CD4-positive, alpha-beta memory T cell (primary cell): Measurements from ENCODE around the gene REC114. TPM values are rescaled to one million over a fixed set of nuclear protein-coding genes. Genes with fewer than 3 reads are reported as not detected.

Experiments used
- CTCF ChIA-PET: fragments of 350-600 bp; sonication (Branson Sonifier 250); formaldehyde crosslinking; loops from one replicate; lab custom pipeline; 2021; ENCODE audit warnings: inconsistent platforms; ENCODE audit not compliant: partially characterized antibody; lab: Charles Lee
- POLR2A ChIA-PET: fragments of 350-600 bp; sonication (Branson Sonifier 250); formaldehyde crosslinking; loops from one replicate; lab custom pipeline; 2021; ENCODE audit not compliant: partially characterized antibody; lab: Charles Lee
- DNase-seq, 5 donors: peaks; one replicate each; pipeline versions ENCODE4 v3.0.0 to v3.0.0-alpha.2; 2020 to 2022; ENCODE audit warnings: mixed read lengths in 1 of 5
- H3K27ac ChIP-seq: one replicate; pipeline ENCODE4 v1.7.0; 2013; ENCODE audit warnings: low read depth, low read length
- H3K27me3 ChIP-seq: 2 replicates; pipeline ENCODE4 v1.7.0; 2013; ENCODE audit warnings: mild to moderate bottlenecking, low read length, moderate library complexity; ENCODE audit not compliant: insufficient read depth
- H3K36me3 ChIP-seq: 2 replicates; pipeline ENCODE4 v1.7.0; 2013; ENCODE audit warnings: mild to moderate bottlenecking, low read length, moderate library complexity; ENCODE audit not compliant: insufficient read depth
- H3K4me1 ChIP-seq: 2 replicates; pipeline ENCODE4 v1.7.0; 2013; ENCODE audit warnings: mild to moderate bottlenecking, low read length, moderate library complexity; ENCODE audit not compliant: insufficient read depth
- H3K4me3 ChIP-seq, 2 donors: one replicate each; pipeline ENCODE4 v1.7.0; 2013; ENCODE audit warnings: low read length in 2 of 2, mild to moderate bottlenecking in 1 of 2
- H3K9me3 ChIP-seq, 2 donors: one replicate each; pipeline ENCODE4 v1.7.0; 2013; ENCODE audit warnings: low read length in 2 of 2, control low read depth in 1 of 2; ENCODE audit not compliant: control insufficient read depth in 1 of 2
- H3K27ac Mint-ChIP-seq, 7 donors: one replicate each; pipeline ENCODE4 v1.8.0; 2020 to 2021; ENCODE audit warnings: mixed read lengths in 7 of 7, mild to moderate bottlenecking in 6 of 7, inconsistent platforms in 3 of 7, moderate library complexity in 3 of 7
- H3K27me3 Mint-ChIP-seq, 2 donors: one replicate each; pipeline ENCODE4 v1.8.0; 2020 to 2021; ENCODE audit warnings: mixed read lengths in 2 of 2
- H3K36me3 Mint-ChIP-seq, 2 donors: one replicate each; pipeline ENCODE4 v1.8.0; 2020 to 2021; ENCODE audit warnings: mixed read lengths in 2 of 2, inconsistent platforms in 1 of 2, mild to moderate bottlenecking in 1 of 2
- H3K4me1 Mint-ChIP-seq, 4 donors: one replicate each; pipeline ENCODE4 v1.8.0; 2020 to 2021; ENCODE audit warnings: mixed read lengths in 4 of 4, mild to moderate bottlenecking in 1 of 4
- H3K4me3 Mint-ChIP-seq, 8 donors: one replicate each; pipeline ENCODE4 v1.8.0; 2020 to 2021; ENCODE audit warnings: mixed read lengths in 8 of 8, mild to moderate bottlenecking in 7 of 8, moderate library complexity in 6 of 8, inconsistent platforms in 3 of 8
- H3K9me3 Mint-ChIP-seq, 8 donors: one replicate each; pipeline ENCODE4 v1.8.0; 2020 to 2021; ENCODE audit warnings: mixed read lengths in 8 of 8, mild to moderate bottlenecking in 5 of 8, inconsistent platforms in 3 of 8, moderate library complexity in 1 of 8
- intact Hi-C: fragments of 100-400 bp; cut with micrococcal nuclease; formaldehyde crosslinking; loops from one replicate; pipeline ENCODE4 v1.15.1; 2023
- polyA plus RNA-seq, 2 donors: library from polyadenylated mRNA; unstranded; fragments of 300-500 nt; fragmentation: Illumina TruSeq; gene quantifications; one replicate each; pipeline ENCODE4 v1.2.3, GENCODE V29; 2021
- total RNA-seq, 2 experiments: library from RNA; stranded (reverse); gene quantifications; one replicate each; pipeline ENCODE4 v1.2.3, GENCODE V29; 2021

Gene REC114
- total and polyA plus RNA-seq, 4 experiments from 2014 or later, result not detected

DNA sequence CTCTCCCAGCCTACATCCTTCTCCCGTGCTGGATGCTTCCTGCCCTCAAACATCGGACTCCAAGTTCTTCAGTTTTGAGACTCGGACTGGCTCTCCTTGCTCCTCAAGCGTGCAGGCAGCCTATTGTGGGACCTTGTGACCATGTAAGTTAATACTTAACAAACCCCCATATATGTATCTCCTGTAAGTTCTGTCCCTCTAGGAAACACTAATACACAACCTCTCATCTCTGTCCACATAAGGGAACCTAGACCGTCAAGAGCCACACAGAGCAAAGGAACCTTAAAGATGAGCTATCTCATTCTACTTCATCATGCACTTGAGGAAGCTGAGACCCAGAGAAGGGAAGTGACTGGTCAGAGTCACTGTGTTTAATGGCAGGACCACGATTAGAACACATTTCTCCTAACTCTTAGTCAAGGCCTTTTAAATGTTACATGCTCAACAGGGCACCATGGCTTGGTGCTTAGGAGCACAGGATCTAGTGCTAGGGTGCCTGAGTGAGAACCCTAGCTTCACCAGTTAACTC lies 140.0 kb downstream of the REC114 start:
- CTCF ChIA-PET, result no interaction called here
- Histone ChIP-seq H3K27me3 (no peaks in the 10 kb centered on the region), H3K27ac (no peak overlapping the region), H3K9me3 (no peaks in the 10 kb centered on the region), H3K4me1 (no peaks in the 10 kb centered on the region), H3K4me3 (no peak overlapping the region), H3K36me3 (peaks cover 44% of the 10 kb centered on the region)
- POLR2A ChIA-PET, result no interaction called here
- no peak overlapping the region for H3K4me3 Mint-ChIP-seq
- no peak overlapping the region for H3K27ac Mint-ChIP-seq
- H3K36me3 Mint-ChIP-seq, result peaks cover 68 to 78% of the 10 kb centered on the region in 2 donors
- no peaks in the 10 kb centered on the region for H3K9me3 Mint-ChIP-seq
- intact Hi-C loops, result no loop called here
- H3K4me1 Mint-ChIP-seq, result peaks cover 0 to 5% (median 2%) of the 10 kb centered on the region in 4 donors
- H3K27me3 Mint-ChIP-seq, result no peaks in the 10 kb centered on the region
- no peak for DNase-seq

DNA sequence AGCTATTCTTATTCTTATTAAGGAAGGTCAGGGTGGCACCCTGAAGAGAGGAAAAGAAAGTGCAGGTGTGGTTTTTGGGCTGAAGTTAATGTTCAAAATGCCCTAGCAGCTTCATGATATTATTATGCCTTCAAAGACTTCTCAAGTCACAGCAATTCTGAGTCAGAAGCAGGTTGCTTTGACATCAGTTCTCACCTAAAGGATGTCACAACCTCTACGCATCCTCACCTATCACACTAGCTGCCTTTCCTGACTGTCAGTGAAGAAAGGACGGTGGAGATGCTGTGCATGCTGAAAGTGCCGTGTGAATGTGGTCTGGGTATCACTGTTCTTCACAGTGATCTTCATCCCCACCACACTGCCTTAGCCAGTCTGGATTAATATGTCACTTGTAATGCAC lies 140.6 kb downstream of the REC114 start:
- Histone ChIP-seq H3K4me1 (no peaks in the 10 kb centered on the region), H3K27me3 (no peaks in the 10 kb centered on the region), H3K36me3 (peaks cover 48% of the 10 kb centered on the region), H3K9me3 (no peaks in the 10 kb centered on the region), H3K27ac (no peak overlapping the region), H3K4me3 (no peak overlapping the region)
- DNase-seq, result no peak
- intact Hi-C loops, result no loop called here
- no peaks in the 10 kb centered on the region for H3K9me3 Mint-ChIP-seq
- H3K4me3 Mint-ChIP-seq, result no peak overlapping the region
- H3K4me1 Mint-ChIP-seq, result peaks cover 0 to 5% (median 0%) of the 10 kb centered on the region in 4 donors
- H3K27ac Mint-ChIP-seq, result peak overlapping the region in 1 of 7 donors; percentile 52
- CTCF ChIA-PET, result no interaction called here
- no peaks in the 10 kb centered on the region for H3K27me3 Mint-ChIP-seq
- peaks cover 64 to 77% of the 10 kb centered on the region in 2 donors for H3K36me3 Mint-ChIP-seq
- POLR2A ChIA-PET, result no interaction called here

DNA sequence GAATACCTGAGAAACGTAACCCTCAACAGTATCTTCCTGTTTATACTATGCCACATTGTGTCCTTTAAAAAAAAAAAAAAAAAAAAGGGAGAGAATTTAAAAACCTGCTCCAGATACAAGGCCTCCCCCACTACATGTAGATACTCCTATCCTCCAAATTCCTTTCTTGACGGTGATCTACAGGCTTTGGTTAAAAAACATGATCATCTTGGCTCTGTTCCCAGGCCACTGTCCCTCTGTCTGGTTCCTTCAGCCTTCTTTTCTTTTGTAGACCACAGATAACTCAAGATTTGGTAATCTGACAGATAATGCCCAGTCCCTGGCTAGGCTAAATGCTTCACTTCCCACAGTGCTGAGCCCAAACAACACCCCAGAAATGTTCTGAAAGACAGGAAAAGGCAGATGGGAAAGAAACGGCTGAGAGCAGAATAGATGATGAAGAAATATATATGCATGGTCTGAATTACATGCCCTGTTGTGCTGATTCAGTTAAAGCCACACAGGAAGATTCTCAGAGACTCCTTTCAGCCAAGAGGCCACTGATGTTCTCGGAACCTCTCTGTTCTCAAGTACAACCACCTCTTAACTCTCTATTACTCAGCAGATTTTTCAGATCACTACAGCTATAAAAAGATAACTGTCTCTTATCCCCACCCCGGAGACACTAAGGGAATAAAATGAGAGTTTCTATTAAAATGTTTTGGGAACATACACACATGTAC lies 141.9 kb downstream of the REC114 start:
- H3K9me3 ChIP-seq, result no peaks in the 10 kb centered on the region
- no peak overlapping the region for H3K27ac Mint-ChIP-seq
- H3K4me3 ChIP-seq, result no peak overlapping the region
- ChIA-PET CTCF (interaction anchor here (1.5 kb wide), 1 partner anchor 51 kb away, joined by 5 read pairs; no protein-coding TSS in a partner anchor), POLR2A (no interaction called here)
- no peaks in the 10 kb centered on the region for H3K27me3 ChIP-seq
- no peak for DNase-seq
- H3K4me1 ChIP-seq, result no peaks in the 10 kb centered on the region
- H3K4me1 Mint-ChIP-seq, result peaks cover 0 to 5% (median 0%) of the 10 kb centered on the region in 4 donors
- peaks cover 71 to 88% of the 10 kb centered on the region in 2 donors for H3K36me3 Mint-ChIP-seq
- no peaks in the 10 kb centered on the region for H3K27me3 Mint-ChIP-seq
- no peak overlapping the region for H3K4me3 Mint-ChIP-seq
- H3K27ac ChIP-seq, result no peak overlapping the region
- H3K9me3 Mint-ChIP-seq, result no peaks in the 10 kb centered on the region
- H3K36me3 ChIP-seq, result peaks cover 55% of the 10 kb centered on the region
- intact Hi-C loops, result no loop called here

DNA sequence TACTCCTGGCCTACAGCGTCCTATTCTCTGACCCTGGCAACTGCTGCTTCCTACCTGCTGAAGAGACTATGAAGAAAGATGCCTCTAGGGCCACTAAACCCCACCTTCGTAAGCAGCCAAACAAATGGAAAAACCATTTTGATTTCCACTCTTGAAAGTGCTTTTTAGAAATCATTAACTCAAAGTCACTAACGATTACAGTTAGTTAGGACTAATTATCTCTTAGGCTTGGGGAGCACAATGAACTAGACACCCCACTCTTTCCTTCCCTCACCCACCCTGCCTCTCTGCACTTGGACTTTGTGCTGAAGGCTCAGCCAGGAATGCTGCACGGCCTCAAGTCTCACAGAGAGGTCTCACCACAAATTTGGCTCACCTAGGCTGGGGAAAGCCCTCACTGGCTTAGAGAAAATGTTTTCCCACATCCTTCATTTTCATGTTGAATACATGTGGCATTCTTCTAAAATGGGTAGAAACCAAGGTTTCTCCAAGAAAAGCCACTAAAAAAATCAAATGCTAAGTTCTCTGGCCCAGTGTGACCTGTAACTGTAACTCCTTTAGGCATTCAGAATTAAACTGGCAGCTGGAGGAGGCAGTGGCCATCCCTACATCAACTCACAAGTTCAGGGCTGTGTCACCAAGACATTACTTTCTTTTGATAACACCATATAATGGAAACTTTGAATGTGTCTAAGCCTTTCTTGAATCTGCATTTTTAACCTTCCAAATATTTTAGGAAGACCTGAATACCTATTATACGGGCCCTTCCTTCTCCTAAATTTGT lies 143.1 kb downstream of the REC114 start:
- no peak for DNase-seq
- Mint-ChIP-seq H3K4me3 (no peak overlapping the region), H3K36me3 (peaks cover 69 to 86% of the 10 kb centered on the region in 2 donors), H3K27me3 (no peaks in the 10 kb centered on the region), H3K9me3 (no peaks in the 10 kb centered on the region), H3K4me1 (peaks cover 0 to 5% (median 0%) of the 10 kb centered on the region in 4 donors), H3K27ac (peak overlapping the region in 1 of 7 donors; percentile 30)
- Histone ChIP-seq H3K36me3 (peaks cover 50% of the 10 kb centered on the region), H3K27ac (no peak overlapping the region), H3K4me3 (no peak overlapping the region), H3K4me1 (no peaks in the 10 kb centered on the region), H3K27me3 (no peaks in the 10 kb centered on the region), H3K9me3 (no peaks in the 10 kb centered on the region)
- ChIA-PET POLR2A (interaction anchor here (0.5 kb wide), 1 partner anchor 8 kb away, joined by 3 read pairs; no protein-coding TSS in a partner anchor), CTCF (interaction anchor here (1.5 kb wide), 1 partner anchor 50 kb away, joined by 5 read pairs; no protein-coding TSS in a partner anchor)
- intact Hi-C loops, result no loop called here

DNA sequence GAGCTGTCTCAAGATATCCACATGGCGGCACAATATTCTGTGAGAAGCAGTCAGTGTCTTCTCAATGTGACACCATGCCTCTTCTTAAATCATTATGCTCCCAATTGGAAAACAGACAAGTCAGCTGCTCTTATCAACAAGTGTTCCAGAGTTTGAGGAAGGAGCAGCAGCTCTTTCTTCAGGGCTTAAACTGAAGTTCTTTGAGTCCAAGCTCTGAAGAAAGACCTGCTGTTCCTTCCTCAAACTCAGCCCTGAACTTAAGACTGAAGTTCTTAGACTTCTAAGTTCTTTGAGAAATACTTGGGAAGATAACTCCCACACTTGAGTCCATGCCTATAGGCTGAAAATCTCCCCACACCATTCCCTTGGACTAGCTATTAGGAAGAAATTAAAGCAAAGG lies 146.8 kb downstream of the REC114 start:
- H3K4me3 ChIP-seq, result no peak overlapping the region
- H3K27ac ChIP-seq, result no peak overlapping the region
- CTCF ChIA-PET, result interaction anchor here (0.8 to 1.1 kb wide), 2 partner anchors 15 to 46 kb away, joined by 3 read pairs; no protein-coding TSS in a partner anchor
- POLR2A ChIA-PET, result no interaction called here
- intact Hi-C loops, result no loop called here
- H3K9me3 Mint-ChIP-seq, result no peaks in the 10 kb centered on the region
- H3K27me3 Mint-ChIP-seq, result no peaks in the 10 kb centered on the region
- H3K36me3 Mint-ChIP-seq, result peaks cover 54 to 70% of the 10 kb centered on the region in 2 donors
- H3K9me3 ChIP-seq, result no peaks in the 10 kb centered on the region
- H3K4me1 Mint-ChIP-seq, result peaks cover 4 to 9% (median 6%) of the 10 kb centered on the region in 4 donors
- no peaks in the 10 kb centered on the region for H3K4me1 ChIP-seq
- H3K4me3 Mint-ChIP-seq, result no peak overlapping the region
- DNase-seq, result no peak
- no peak overlapping the region for H3K27ac Mint-ChIP-seq
- H3K36me3 ChIP-seq, result peaks cover 39% of the 10 kb centered on the region
- no peaks in the 10 kb centered on the region for H3K27me3 ChIP-seq

DNA sequence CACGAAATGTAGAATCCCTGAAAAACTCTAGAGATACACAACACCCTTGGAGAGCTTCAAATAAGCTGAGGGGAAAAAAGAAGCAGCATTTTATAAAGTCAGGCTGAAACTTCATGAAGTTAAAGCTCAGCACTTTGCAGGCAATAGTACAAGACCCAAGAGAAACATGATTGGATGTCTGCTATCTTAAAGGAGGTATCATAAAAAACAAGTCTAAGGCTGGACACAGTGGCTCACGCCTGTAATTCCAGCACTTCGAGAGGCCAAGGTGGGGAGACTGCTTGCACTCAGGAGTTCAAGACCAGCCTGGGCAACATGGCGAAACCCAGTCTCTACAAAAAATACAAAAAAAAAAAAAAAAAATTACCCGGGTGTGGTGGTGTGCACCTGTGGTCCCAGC lies 147.3 kb downstream of the REC114 start:
- no peaks in the 10 kb centered on the region for H3K27me3 Mint-ChIP-seq
- peaks cover 34% of the 10 kb centered on the region for H3K36me3 ChIP-seq
- no peak overlapping the region for H3K27ac Mint-ChIP-seq
- ChIA-PET POLR2A (no interaction called here), CTCF (interaction anchor here (1.1 kb wide), 1 partner anchor 14 kb away, joined by 3 read pairs; no protein-coding TSS in a partner anchor)
- intact Hi-C loops, result no loop called here
- no peak overlapping the region for H3K4me3 ChIP-seq
- H3K4me1 Mint-ChIP-seq, result peaks cover 5 to 13% (median 7%) of the 10 kb centered on the region in 4 donors
- H3K36me3 Mint-ChIP-seq, result peaks cover 49 to 66% of the 10 kb centered on the region in 2 donors
- no peaks in the 10 kb centered on the region for H3K9me3 ChIP-seq
- H3K4me1 ChIP-seq, result no peaks in the 10 kb centered on the region
- H3K27me3 ChIP-seq, result no peaks in the 10 kb centered on the region
- DNase-seq, result no peak
- no peak overlapping the region for H3K4me3 Mint-ChIP-seq
- no peaks in the 10 kb centered on the region for H3K9me3 Mint-ChIP-seq
- H3K27ac ChIP-seq, result no peak overlapping the region
